DOHH2 (cell line): ENCODE data around the gene PDE8B.

Experiments
- H3F3A ChIP-seq: fragments of 200-600 bp; sonication (generic), shearing (Covaris generic); 2 replicates; pipeline ENCODE4 v1.6.0; 2016; ENCODE audit warnings: antibody characterized with exemption, mild to moderate bottlenecking; ENCODE audit not compliant: control insufficient read depth, insufficient read depth
- H3K27ac ChIP-seq: fragments of 200-600 bp; sonication (generic); 2 replicates; pipeline ENCODE4 v1.5.1; 2014; ENCODE audit warnings: low read depth, mild to moderate bottlenecking, low read length, moderate library complexity
- H3K27me3 ChIP-seq: fragments of 200-600 bp; sonication (generic); 2 replicates; pipeline ENCODE4 v1.6.1; 2014; ENCODE audit warnings: mild to moderate bottlenecking, low read length, mixed read lengths; ENCODE audit not compliant: control insufficient read depth
- H3K36me3 ChIP-seq: fragments of 200-600 bp; sonication (generic); 2 replicates; pipeline ENCODE4 v1.6.1; 2014; ENCODE audit warnings: mild to moderate bottlenecking, low read length, moderate library complexity, mixed read lengths; ENCODE audit not compliant: control insufficient read depth
- H3K4me1 ChIP-seq: fragments of 200-600 bp; sonication (generic); 2 replicates; pipeline ENCODE4 v1.6.1; 2014; ENCODE audit warnings: mild to moderate bottlenecking, low read length, mixed read lengths; ENCODE audit not compliant: control insufficient read depth
- H3K4me2 ChIP-seq: fragments of 200-600 bp; sonication (generic); 2 replicates; pipeline ENCODE4 v1.6.0; 2014; ENCODE audit warnings: mild to moderate bottlenecking, low read length, moderate library complexity
- H3K4me3 ChIP-seq: fragments of 200-600 bp; sonication (generic); 2 replicates; pipeline ENCODE4 v1.5.1; 2014; ENCODE audit warnings: mild to moderate bottlenecking, low read length, mixed read lengths
- H3K79me2 ChIP-seq: fragments of 200-600 bp; sonication (generic); 2 replicates; pipeline ENCODE4 v1.6.1; 2014; ENCODE audit warnings: mild to moderate bottlenecking, low read length, mixed read lengths; ENCODE audit not compliant: control insufficient read depth
- H3K9me2 ChIP-seq: fragments of 200-600 bp; sonication (generic); replicated peaks from 2 replicates; pipeline ENCODE4 v1.6.1; 2014; ENCODE audit warnings: mild to moderate bottlenecking, low read length, mixed read lengths; ENCODE audit not compliant: control insufficient read depth
- H3K9me3 ChIP-seq: fragments of 200-600 bp; sonication (generic); 2 replicates; pipeline ENCODE4 v1.6.1; 2014; ENCODE audit warnings: antibody characterized with exemption, low read length, mixed read lengths; ENCODE audit not compliant: control insufficient read depth, insufficient read depth
- H4K20me1 ChIP-seq: fragments of 200-600 bp; sonication (generic); 2 replicates; pipeline ENCODE4 v1.6.0; 2014; ENCODE audit warnings: low read depth, mild to moderate bottlenecking, antibody characterized with exemption, low read length, moderate library complexity; ENCODE audit not compliant: control insufficient read depth, insufficient read depth
- EZH2phosphoT487 ChIP-seq: fragments of 200-600 bp; sonication (generic); IDR thresholded peaks from 2 replicates; pipeline ENCODE4 v1.6.1; 2017; ENCODE audit warnings: borderline replicate concordance, mild to moderate bottlenecking, antibody characterized with exemption, low read length, moderate library complexity, mixed read lengths
- TF ChIP-seq, protein P1 (sequence below): fragments of 200-600 bp; sonication (generic); IDR thresholded peaks from one replicate; pipeline ENCODE4 v1.5.1; 2014; ENCODE audit warnings: antibody characterized with exemption, mild to moderate bottlenecking, low read depth, low read length; ENCODE audit not compliant: poor library complexity, severe bottlenecking

Gene PDE8B

DNA sequence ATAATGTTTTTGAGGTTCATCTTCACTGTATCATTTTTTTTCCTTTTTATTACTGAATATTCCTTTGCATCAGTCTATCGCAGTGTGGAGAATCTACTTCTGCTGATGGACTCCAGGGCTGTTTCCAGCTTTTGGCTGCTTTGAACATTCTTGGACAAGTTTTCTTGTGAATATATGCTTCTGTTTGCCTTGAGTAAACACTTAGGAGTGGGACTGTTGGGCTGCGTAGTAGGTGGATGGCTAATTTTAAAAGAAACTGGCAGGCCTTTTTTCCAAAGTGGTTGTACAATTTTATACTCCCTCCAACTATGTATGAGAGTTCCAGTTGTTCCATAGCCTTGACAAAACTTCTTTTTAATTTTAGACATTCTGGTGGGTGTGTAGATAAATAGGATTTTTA, 179.3 kb downstream of the PDE8B start:
- no peak overlapping the region for H3K4me2 ChIP-seq
- H3K4me1 ChIP-seq = no peaks in the 10 kb centered on the region
- no peak overlapping the region for H3K4me3 ChIP-seq
- H4K20me1 ChIP-seq = no peaks in the 10 kb centered on the region
- no peak for TF ChIP-seq EZH2phosphoT487
- TF ChIP-seq, protein P1, sequence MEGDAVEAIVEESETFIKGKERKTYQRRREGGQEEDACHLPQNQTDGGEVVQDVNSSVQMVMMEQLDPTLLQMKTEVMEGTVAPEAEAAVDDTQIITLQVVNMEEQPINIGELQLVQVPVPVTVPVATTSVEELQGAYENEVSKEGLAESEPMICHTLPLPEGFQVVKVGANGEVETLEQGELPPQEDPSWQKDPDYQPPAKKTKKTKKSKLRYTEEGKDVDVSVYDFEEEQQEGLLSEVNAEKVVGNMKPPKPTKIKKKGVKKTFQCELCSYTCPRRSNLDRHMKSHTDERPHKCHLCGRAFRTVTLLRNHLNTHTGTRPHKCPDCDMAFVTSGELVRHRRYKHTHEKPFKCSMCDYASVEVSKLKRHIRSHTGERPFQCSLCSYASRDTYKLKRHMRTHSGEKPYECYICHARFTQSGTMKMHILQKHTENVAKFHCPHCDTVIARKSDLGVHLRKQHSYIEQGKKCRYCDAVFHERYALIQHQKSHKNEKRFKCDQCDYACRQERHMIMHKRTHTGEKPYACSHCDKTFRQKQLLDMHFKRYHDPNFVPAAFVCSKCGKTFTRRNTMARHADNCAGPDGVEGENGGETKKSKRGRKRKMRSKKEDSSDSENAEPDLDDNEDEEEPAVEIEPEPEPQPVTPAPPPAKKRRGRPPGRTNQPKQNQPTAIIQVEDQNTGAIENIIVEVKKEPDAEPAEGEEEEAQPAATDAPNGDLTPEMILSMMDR = no peak
- H3F3A ChIP-seq = no peaks in the 10 kb centered on the region
- no peaks in the 10 kb centered on the region for H3K79me2 ChIP-seq
- no peaks in the 10 kb centered on the region for H3K36me3 ChIP-seq
- H3K9me3 ChIP-seq = no peaks in the 10 kb centered on the region
- no peaks in the 10 kb centered on the region for H3K9me2 ChIP-seq
- no peaks in the 10 kb centered on the region for H3K27me3 ChIP-seq
- no peak overlapping the region for H3K27ac ChIP-seq

GRCh38 chr5:77390221-77390620, 179.7 kb downstream of the PDE8B start:
- H3F3A ChIP-seq = no peaks in the 10 kb centered on the region
- no peaks in the 10 kb centered on the region for H3K9me2 ChIP-seq
- H3K4me1 ChIP-seq = no peaks in the 10 kb centered on the region
- no peaks in the 10 kb centered on the region for H4K20me1 ChIP-seq
- H3K27me3 ChIP-seq = no peaks in the 10 kb centered on the region
- no peaks in the 10 kb centered on the region for H3K79me2 ChIP-seq
- H3K36me3 ChIP-seq = no peaks in the 10 kb centered on the region
- H3K27ac ChIP-seq = no peak overlapping the region
- no peak overlapping the region for H3K4me2 ChIP-seq
- TF ChIP-seq, protein P1 = no peak
- TF ChIP-seq EZH2phosphoT487 = no peak
- no peak overlapping the region for H3K4me3 ChIP-seq
- H3K9me3 ChIP-seq = no peaks in the 10 kb centered on the region

DNA sequence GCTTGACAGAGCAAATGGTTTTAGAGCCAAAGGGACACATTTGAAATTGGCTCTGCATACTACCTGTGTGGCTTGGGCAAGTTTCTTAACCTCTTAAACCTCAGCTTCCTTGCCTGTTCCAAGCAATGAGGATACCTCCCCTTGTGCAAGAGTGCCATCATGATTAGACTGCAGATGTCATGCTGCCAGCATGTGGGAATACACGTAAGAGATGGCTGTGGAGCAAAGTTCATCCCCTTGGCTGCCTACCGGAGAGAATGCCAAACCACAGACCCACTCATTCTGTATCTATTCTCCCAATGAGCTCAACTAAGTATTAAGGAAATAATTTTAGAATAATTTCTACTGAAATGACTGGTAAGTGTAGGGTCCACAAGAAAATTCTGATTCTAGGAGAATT, 180.3 kb downstream of the PDE8B start:
- Histone ChIP-seq H3K36me3 (no peaks in the 10 kb centered on the region), H3K27me3 (no peaks in the 10 kb centered on the region), H4K20me1 (no peaks in the 10 kb centered on the region), H3F3A (no peaks in the 10 kb centered on the region), H3K4me1 (no peaks in the 10 kb centered on the region), H3K79me2 (no peaks in the 10 kb centered on the region), H3K27ac (no peak overlapping the region), H3K4me3 (no peak overlapping the region), H3K9me2 (no peaks in the 10 kb centered on the region), H3K4me2 (no peak overlapping the region), H3K9me3 (no peaks in the 10 kb centered on the region)
- no peak for TF ChIP-seq EZH2phosphoT487
- TF ChIP-seq, protein P1 = no peak
